IMR-90 (cell line): ENCODE measurements around the gene PMPCA.

Source experiments
- MAZ ChIP-seq: IDR thresholded peaks from 2 replicates; pipeline ENCODE4 v1.6.1; 2012; ENCODE audit warnings: low read depth, mild to moderate bottlenecking, low read length, improper control_type of control experiment, moderate library complexity, borderline replicate concordance
- POLR2A ChIP-seq: IDR thresholded peaks from 2 replicates; pipeline ENCODE4 v1.6.1; 2012; ENCODE audit warnings: mild to moderate bottlenecking, low read depth, low read length

- TF ChIP-seq POLR2A (no peak), MAZ (no peak)
Measured at GRCh38 chr9:136370687-136371532, 39.5 kb upstream of the PMPCA start.
